ENCODE data around the gene GRAMD1B.

The GRAMD1B gene

GRCh38 chr11:123577081-123577598, 147.1 kb downstream of the GRAMD1B start:
- TF ChIP-seq, protein P1, sequence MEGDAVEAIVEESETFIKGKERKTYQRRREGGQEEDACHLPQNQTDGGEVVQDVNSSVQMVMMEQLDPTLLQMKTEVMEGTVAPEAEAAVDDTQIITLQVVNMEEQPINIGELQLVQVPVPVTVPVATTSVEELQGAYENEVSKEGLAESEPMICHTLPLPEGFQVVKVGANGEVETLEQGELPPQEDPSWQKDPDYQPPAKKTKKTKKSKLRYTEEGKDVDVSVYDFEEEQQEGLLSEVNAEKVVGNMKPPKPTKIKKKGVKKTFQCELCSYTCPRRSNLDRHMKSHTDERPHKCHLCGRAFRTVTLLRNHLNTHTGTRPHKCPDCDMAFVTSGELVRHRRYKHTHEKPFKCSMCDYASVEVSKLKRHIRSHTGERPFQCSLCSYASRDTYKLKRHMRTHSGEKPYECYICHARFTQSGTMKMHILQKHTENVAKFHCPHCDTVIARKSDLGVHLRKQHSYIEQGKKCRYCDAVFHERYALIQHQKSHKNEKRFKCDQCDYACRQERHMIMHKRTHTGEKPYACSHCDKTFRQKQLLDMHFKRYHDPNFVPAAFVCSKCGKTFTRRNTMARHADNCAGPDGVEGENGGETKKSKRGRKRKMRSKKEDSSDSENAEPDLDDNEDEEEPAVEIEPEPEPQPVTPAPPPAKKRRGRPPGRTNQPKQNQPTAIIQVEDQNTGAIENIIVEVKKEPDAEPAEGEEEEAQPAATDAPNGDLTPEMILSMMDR (IDR thresholded peaks at IDR 0.05; ENCODE audit: low read depth, low read length), result peak; percentile 91
- no peak overlapping the region for H3K4me3 ChIP-seq (ENCODE audit: low read depth, low read length)

DNA sequence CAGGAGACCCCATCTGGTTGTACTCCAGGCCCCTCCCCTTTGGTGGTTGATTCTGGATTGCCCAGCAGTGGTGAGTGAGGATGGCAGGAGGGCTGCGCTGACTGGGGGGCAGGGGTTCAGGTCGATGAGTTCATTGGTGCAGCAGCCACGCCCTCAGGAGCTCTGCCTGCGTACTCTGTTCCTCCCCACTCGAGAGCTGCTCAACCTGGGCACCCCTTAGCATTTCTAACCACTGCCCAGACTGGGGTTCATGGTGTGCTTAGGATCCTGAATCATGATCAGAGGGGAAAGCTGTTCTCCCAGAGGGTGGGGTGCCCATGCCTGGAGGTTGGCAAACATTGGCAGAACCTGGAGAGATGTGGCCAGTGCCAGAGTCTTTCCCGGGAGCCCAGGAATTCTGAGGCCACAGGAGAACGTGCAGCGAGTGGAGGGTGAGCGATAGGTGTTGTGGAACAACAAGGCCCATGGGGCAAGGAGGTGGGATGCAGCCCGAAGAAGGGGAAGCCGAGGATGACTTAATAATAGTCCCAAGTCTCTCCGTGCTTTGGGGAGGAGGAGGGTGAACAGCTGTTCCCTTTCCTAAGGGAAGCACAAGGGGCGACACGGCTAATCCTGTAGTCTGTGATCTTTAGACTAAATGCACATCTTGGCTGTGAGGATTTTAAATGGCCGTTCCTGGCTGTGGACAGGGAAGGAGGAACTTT, 148.9 kb downstream of the GRAMD1B start:
- TF ChIP-seq, protein P1 (IDR thresholded peaks at IDR 0.05; ENCODE audit: low read depth, low read length), result no peak

GRCh38 chr11:123579482-123579812, 149.4 kb downstream of the GRAMD1B start:
- TF ChIP-seq, protein P1 (IDR thresholded peaks at IDR 0.05; ENCODE audit: low read depth, low read length), result no peak
- no peak overlapping the region for H3K4me3 ChIP-seq (ENCODE audit: low read depth, low read length)

More for the DNA sequence above, 148.9 kb downstream of the GRAMD1B start:
- H3K4me3 ChIP-seq (ENCODE audit: low read depth, low read length), result no peak overlapping the region

DNA sequence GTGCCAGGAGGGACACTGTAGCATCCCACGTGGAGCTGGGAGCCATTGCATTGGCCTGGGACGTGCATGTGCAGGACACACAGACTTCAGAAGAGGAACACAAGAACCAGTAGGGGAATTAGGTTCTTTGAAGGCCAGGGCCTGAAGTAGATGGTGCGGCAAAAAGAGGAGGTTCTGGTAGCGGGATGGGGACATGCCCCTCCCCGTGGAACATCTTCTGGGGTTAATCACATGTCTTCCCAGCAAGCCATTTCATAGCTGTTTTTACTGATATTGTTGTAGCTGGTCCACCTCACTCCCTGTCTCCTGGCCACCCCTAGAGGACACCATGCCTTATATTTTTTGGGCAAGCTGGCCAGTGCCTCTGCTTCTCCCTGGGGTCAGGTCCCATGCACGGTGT, 150.1 kb downstream of the GRAMD1B start:
- TF ChIP-seq, protein P1 (IDR thresholded peaks at IDR 0.05; ENCODE audit: low read depth, low read length), result no peak
- H3K4me3 ChIP-seq (ENCODE audit: low read depth, low read length), result no peak overlapping the region

DNA sequence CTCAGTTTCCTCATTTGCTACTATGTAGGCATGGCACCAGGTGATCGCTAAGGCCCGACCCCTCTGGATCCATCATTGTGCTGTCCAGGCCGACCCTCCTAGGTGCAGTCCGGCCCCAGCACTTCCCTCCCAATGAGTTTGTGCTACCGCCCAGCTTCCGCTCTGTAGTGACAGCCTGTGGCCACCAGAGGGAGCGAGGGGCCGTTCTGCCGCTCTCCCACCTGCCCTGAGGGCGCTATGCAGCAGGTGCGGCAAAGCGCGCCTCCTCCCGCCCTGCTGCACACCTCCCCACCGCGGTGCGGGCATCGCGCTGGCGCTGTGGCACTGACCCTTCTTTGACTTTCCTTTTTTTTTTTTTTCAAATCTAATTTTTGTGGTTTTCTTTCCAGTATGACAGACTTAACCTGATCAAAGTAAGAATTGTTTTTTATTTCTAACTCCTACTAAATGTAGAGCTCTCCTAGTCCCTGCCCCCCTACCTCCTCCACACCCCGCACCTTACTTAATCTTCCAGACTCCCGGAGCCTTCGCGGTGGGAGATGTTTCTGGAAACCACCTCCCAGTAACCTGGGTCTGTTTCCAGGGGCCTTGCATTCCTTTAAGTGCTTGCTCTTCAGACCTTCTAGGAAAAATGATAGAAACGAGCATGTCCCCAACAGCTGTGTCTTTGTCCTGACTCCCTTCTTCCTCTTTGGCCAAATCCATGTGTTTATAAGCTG, 150.6 kb downstream of the GRAMD1B start:
- TF ChIP-seq, protein P1 (IDR thresholded peaks at IDR 0.05; ENCODE audit: low read depth, low read length), result peak; percentile 98
- no peak overlapping the region for H3K4me3 ChIP-seq (ENCODE audit: low read depth, low read length)

- H3K4me3 ChIP-seq (ENCODE audit: low read depth, low read length), result no peak overlapping the region
- TF ChIP-seq, protein P1 (IDR thresholded peaks at IDR 0.05; ENCODE audit: low read depth, low read length), result no peak
These were observed 151.8 kb downstream of the GRAMD1B start for GRCh38 chr11:123581651-123582399.

Measured in WI38 (cell line).